Smooth muscle cell (in vitro differentiated cells): ENCODE measurements around the gene GNA12. TPM values are rescaled to one million over a fixed set of nuclear protein-coding genes. Genes with fewer than 3 reads are reported as not detected.
A peak's percentile ranks its signal among the peaks of the same experiment; 100 is the strongest.

Experiments used
- DNase-seq: peaks from one replicate; lab custom pipeline; 2025; ENCODE audit not compliant: unreplicated experiment; lab: John Stamatoyannopoulos, UW
- H2AFZ ChIP-seq: fragments of 200-600 bp; sonication (generic); 2 replicates; pipeline ENCODE4 v1.6.0; 2016; ENCODE audit warnings: antibody characterized with exemption, low read depth, mild to moderate bottlenecking
- H3F3A ChIP-seq: fragments of 200-600 bp; sonication (generic); 2 replicates; pipeline ENCODE4 v1.6.0; 2017; ENCODE audit warnings: antibody characterized with exemption, low read depth
- H3K27ac ChIP-seq: fragments of 200-600 bp; sonication (generic); 2 replicates; pipeline ENCODE4 v1.5.1; 2016; ENCODE audit warnings: low read depth, mild to moderate bottlenecking
- H3K27me3 ChIP-seq: fragments of 200-600 bp; sonication (generic); 2 replicates; pipeline ENCODE4 v1.6.1; 2016; ENCODE audit warnings: low read depth, mild to moderate bottlenecking
- H3K36me3 ChIP-seq: fragments of 200-600 bp; sonication (generic); 2 replicates; pipeline ENCODE4 v1.5.1; 2016; ENCODE audit warnings: low read depth
- H3K4me1 ChIP-seq: fragments of 200-600 bp; sonication (generic); 2 replicates; pipeline ENCODE4 v1.5.1; 2016; ENCODE audit warnings: low read depth
- H3K4me2 ChIP-seq: fragments of 200-600 bp; sonication (generic); 2 replicates; pipeline ENCODE4 v1.6.0; 2016; ENCODE audit warnings: mild to moderate bottlenecking
- H3K4me3 ChIP-seq: fragments of 200-600 bp; sonication (generic); 2 replicates; pipeline ENCODE4 v1.5.1; 2016; ENCODE audit warnings: mild to moderate bottlenecking
- H3K79me2 ChIP-seq: fragments of 200-600 bp; sonication (generic); 2 replicates; pipeline ENCODE4 v1.6.0; 2016; ENCODE audit warnings: low read depth, mild to moderate bottlenecking
- H3K9ac ChIP-seq: fragments of 200-600 bp; sonication (generic); 2 replicates; pipeline ENCODE4 v1.6.0; 2016; ENCODE audit warnings: low read depth
- H3K9me3 ChIP-seq: fragments of 200-600 bp; sonication (generic); replicated peaks from 2 replicates; pipeline ENCODE4 v1.5.1; 2016; ENCODE audit warnings: low read depth
- H4K20me1 ChIP-seq: fragments of 200-600 bp; sonication (generic); 2 replicates; pipeline ENCODE4 v1.6.0; 2016; ENCODE audit warnings: low read depth
- WGBS: methylation state at CpG from one replicate; pipeline ENCODE4 v1.1.7; 2016; ENCODE audit warnings: low lambda C conversion rate; 5-methylcytosine and 5-hydroxymethylcytosine counted together
- polyA plus RNA-seq: library from polyadenylated mRNA; unstranded; fragments of >200 nt; fragmentation: Nextera tagmentation; extraction: Ambion mirVana; gene quantifications from 2 replicates; pipeline ENCODE4 v1.2.1, GENCODE V29; 2016
- total RNA-seq: library from RNA; depleted of rRNA; stranded (reverse); fragments of >200 nt; gene quantifications from 2 replicates; pipeline ENCODE4 v1.2.3, GENCODE V29; 2014
- TF ChIP-seq, protein P1 (sequence below): fragments of 200-600 bp; sonication (generic); IDR thresholded peaks from 2 replicates; pipeline ENCODE4 v1.5.1; 2017; ENCODE audit warnings: borderline replicate concordance, mild to moderate bottlenecking, antibody characterized with exemption; ENCODE audit not compliant: insufficient read depth, poor library complexity, severe bottlenecking

Gene GNA12
- total and polyA plus RNA-seq, 2 experiments from 2014 or later = 20.3 to 34.7 TPM

DNA sequence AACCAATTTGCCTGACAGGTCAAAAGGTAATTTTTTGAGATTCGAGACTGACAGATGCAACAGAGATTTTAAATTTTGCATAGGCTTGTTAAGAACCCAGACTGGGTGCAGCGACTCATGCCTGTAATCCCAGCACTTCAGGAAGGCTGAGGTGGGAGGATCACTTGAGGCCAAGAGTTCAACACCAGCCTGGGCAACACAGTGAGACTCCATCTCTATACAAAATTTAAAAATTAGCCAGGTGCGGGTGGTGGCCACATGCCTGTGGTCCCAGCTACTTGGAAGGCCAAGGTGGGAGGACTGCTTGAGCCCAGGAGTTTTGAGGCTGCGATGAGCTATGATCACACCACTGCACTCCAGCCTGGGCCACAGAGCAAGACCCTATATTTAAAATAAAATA lies 121.5 kb downstream of the GNA12 start:
- DNase-seq = no peak
- Histone ChIP-seq H3K27me3 (no peaks in the 10 kb centered on the region), H2AFZ (no peak overlapping the region), H3K36me3 (no peaks in the 10 kb centered on the region), H3K9ac (no peak overlapping the region), H3K27ac (no peak overlapping the region), H3F3A (no peaks in the 10 kb centered on the region), H3K9me3 (no peaks in the 10 kb centered on the region), H3K4me3 (no peak overlapping the region), H3K79me2 (peaks cover 3% of the 10 kb centered on the region), H3K4me2 (no peak overlapping the region), H3K4me1 (no peaks in the 10 kb centered on the region), H4K20me1 (no peaks in the 10 kb centered on the region)
- 97% methylated on average over 4 of the region's 4 CpGs for WGBS
- TF ChIP-seq, protein P1, sequence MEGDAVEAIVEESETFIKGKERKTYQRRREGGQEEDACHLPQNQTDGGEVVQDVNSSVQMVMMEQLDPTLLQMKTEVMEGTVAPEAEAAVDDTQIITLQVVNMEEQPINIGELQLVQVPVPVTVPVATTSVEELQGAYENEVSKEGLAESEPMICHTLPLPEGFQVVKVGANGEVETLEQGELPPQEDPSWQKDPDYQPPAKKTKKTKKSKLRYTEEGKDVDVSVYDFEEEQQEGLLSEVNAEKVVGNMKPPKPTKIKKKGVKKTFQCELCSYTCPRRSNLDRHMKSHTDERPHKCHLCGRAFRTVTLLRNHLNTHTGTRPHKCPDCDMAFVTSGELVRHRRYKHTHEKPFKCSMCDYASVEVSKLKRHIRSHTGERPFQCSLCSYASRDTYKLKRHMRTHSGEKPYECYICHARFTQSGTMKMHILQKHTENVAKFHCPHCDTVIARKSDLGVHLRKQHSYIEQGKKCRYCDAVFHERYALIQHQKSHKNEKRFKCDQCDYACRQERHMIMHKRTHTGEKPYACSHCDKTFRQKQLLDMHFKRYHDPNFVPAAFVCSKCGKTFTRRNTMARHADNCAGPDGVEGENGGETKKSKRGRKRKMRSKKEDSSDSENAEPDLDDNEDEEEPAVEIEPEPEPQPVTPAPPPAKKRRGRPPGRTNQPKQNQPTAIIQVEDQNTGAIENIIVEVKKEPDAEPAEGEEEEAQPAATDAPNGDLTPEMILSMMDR = no peak

DNA sequence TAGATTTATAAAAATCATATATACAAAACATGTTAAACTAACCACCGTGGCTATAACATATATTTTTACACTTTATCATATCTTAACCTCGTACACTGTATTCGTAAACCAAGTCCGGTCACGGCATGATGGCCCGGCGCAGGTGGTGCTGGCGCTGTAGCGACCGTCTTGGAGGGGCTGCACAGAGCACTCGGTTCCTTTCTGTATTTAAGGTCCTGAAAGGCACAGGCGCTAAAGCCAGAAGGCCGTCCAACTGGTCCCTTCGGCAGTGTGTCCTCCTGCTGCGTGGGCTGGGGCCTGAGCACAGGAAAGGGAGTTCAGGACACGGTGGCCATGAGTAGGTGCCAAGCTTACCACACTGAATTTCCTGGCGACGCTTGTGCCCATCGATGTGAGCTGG lies 122.3 kb downstream of the GNA12 start:
- 97% methylated on average over 19 of the region's 19 CpGs for WGBS
- no peaks in the 10 kb centered on the region for H3K36me3 ChIP-seq
- peaks cover 3% of the 10 kb centered on the region for H3K79me2 ChIP-seq
- no peak overlapping the region for H3K9ac ChIP-seq
- no peak overlapping the region for H3K27ac ChIP-seq
- no peak for DNase-seq
- peaks cover 4% of the 10 kb centered on the region for H4K20me1 ChIP-seq
- H2AFZ ChIP-seq = no peak overlapping the region
- TF ChIP-seq, protein P1 = no peak
- no peak overlapping the region for H3K4me3 ChIP-seq
- H3F3A ChIP-seq = no peaks in the 10 kb centered on the region
- no peak overlapping the region for H3K4me2 ChIP-seq
- H3K9me3 ChIP-seq = no peaks in the 10 kb centered on the region
- no peaks in the 10 kb centered on the region for H3K27me3 ChIP-seq
- H3K4me1 ChIP-seq = no peaks in the 10 kb centered on the region

DNA sequence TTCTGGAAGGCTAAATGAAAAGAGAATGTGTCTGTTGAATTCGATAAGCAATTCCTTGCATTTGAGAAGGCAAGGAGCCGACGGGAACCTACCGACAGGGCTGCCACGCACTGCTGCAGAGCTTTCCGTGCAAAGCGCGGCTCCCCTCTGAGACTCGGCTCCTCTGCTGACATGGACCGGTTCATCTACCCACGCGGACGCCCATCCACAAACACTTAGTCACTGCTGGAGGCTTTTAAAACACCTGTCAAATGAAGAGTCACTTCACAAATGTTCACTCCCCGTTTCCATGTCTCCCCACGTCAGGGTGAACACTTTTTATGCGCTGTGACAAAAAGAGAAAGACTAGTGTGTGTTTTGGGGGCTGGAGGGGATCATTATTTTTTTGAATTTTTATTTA lies 124.1 kb downstream of the GNA12 start:
- TF ChIP-seq, protein P1 = no peak
- 85% methylated on average over 16 of the region's 16 CpGs for WGBS
- Histone ChIP-seq H3K4me1 (no peaks in the 10 kb centered on the region), H3K4me3 (no peak overlapping the region), H3K79me2 (peaks cover 3% of the 10 kb centered on the region), H3K27ac (no peak overlapping the region), H3K9ac (no peak overlapping the region), H4K20me1 (peaks cover 6% of the 10 kb centered on the region), H3F3A (no peaks in the 10 kb centered on the region), H3K27me3 (no peaks in the 10 kb centered on the region), H2AFZ (no peak overlapping the region), H3K36me3 (no peaks in the 10 kb centered on the region), H3K9me3 (no peaks in the 10 kb centered on the region), H3K4me2 (no peak overlapping the region)
- no peak for DNase-seq

DNA sequence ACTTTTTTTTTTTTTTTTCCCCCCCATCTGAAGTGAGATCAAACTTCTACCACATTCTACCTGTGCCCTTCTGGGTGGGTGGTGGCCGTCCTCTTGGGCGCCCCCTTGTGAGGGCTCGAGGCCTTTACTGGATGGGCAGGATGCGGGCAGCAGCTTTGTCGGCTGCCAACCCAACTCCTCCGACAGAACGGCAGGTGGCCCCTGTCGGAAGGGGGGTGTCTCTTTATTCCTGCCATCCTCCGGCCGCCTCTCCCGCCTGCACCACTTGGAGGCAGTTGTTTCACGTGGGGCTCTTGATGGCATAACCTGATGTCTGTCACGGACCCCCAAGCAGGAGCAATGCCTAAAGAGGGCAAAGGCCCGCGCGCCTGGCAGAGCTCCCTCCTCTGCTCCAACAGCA lies 125.1 kb downstream of the GNA12 start:
- Histone ChIP-seq H2AFZ (no peak overlapping the region), H3K4me3 (no peak overlapping the region), H3K4me1 (no peaks in the 10 kb centered on the region), H3K27ac (no peak overlapping the region), H3K9me3 (no peaks in the 10 kb centered on the region), H3K36me3 (no peaks in the 10 kb centered on the region), H3F3A (no peaks in the 10 kb centered on the region), H3K9ac (no peak overlapping the region), H3K4me2 (no peak overlapping the region), H3K27me3 (no peaks in the 10 kb centered on the region), H3K79me2 (peaks cover 3% of the 10 kb centered on the region), H4K20me1 (peaks cover 6% of the 10 kb centered on the region)
- DNase-seq = no peak
- TF ChIP-seq, protein P1 = peak; percentile 32
- WGBS = 80% methylated on average over 16 of the region's 16 CpGs
